Measurements from ENCODE around the gene GNB1L. TPM values are rescaled to one million over a fixed set of nuclear protein-coding genes. Genes with fewer than 3 reads are reported as not detected.

GNB1L gene
- total RNA-seq, 1 donor: 5.2 TPM

DNA sequence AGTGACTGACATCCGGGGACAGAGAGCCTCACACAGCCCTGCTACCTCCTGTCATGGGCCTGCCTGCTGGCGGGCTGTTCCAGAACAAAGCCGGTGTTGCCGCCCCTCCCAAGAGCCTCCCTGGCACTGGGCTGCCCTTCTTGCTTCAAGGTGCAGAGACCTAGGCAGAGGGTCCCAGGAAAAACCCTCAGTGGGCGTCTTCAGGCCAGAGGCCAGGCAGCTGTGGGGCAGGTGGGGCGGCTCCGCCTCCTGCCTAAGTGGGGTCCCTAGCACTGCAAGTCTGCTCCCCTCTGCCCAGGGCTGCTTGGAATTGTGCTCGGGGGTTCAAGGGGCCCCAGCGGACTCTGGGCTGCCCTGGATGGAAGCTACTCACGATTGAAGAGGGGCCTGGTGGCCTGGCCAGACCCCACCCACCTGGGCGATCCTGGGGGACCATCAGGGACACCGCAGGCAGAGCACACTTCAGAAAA lies 20.4 kb upstream of the GNB1L start:
- no peak for DNase-seq (ENCODE audit: low read depth)
- no peak overlapping the region for H3K4me3 ChIP-seq (ENCODE audit: low read depth, low read length)
- no peak for TF ChIP-seq CTCF (IDR thresholded peaks at IDR 0.05; ENCODE audit: insufficient read depth, low read depth, low read length)

DNA sequence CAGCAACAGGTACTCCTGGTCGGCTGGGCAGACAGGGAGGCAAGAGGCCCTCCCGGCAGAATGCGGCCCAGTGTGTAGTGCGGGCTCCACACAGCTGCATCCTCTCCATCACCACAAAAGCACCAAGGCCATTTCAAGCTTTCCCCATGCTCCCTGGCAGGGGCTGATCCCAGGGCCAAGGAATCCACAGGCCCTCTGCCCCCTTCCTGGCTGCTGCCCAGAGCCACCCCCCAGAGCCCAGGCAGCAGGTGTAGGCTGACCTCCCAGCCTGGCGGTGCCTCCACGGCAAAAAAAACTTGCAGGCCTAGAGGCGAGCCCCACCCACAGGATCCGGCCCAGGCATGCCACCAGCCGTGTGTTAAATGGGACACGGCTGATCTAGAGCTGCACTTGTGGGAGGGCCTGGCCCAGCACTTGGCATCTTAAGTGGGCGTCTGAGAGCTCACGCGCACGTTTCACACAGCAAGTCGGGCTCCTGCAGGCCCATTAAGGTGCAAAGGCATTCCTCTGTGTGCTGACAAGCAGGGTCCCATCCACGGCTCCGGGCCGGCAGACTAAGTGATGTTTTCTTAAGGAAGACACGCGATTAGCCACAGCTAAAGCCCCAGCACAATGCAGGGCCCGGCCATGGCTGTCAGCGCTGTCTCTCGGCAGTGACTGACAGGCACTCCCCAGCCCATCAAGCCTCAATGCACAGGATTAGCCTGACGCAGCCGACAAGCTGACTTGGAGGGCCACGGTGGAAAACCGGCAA lies 19.8 kb upstream of the GNB1L start:
- no peak for DNase-seq (ENCODE audit: low read depth)
- no peak overlapping the region for H3K4me3 ChIP-seq (ENCODE audit: low read depth, low read length)
- no peak for TF ChIP-seq CTCF (IDR thresholded peaks at IDR 0.05; ENCODE audit: insufficient read depth, low read depth, low read length)

DNA sequence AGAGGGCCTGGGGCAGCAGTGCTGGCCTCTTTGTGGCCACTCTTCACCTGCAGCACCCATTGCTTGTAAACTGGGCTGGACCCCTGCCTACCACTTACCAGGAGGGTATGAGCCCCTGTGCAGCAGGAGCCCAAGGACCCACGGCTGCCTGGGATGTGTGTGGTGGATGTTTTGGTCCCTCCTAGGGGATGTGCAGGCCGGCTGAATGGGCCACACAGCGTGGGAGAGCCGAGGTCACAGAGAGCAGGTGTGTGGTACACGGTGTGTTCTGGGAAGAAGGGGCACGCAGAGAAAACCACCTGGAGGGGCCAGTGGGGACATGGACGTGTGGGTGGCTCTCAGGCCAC lies 19.3 kb upstream of the GNB1L start:
- DNase-seq (ENCODE audit: low read depth): no peak
- TF ChIP-seq CTCF (IDR thresholded peaks at IDR 0.05; ENCODE audit: insufficient read depth, low read depth, low read length): no peak
- H3K4me3 ChIP-seq (ENCODE audit: low read depth, low read length): no peak overlapping the region

DNA sequence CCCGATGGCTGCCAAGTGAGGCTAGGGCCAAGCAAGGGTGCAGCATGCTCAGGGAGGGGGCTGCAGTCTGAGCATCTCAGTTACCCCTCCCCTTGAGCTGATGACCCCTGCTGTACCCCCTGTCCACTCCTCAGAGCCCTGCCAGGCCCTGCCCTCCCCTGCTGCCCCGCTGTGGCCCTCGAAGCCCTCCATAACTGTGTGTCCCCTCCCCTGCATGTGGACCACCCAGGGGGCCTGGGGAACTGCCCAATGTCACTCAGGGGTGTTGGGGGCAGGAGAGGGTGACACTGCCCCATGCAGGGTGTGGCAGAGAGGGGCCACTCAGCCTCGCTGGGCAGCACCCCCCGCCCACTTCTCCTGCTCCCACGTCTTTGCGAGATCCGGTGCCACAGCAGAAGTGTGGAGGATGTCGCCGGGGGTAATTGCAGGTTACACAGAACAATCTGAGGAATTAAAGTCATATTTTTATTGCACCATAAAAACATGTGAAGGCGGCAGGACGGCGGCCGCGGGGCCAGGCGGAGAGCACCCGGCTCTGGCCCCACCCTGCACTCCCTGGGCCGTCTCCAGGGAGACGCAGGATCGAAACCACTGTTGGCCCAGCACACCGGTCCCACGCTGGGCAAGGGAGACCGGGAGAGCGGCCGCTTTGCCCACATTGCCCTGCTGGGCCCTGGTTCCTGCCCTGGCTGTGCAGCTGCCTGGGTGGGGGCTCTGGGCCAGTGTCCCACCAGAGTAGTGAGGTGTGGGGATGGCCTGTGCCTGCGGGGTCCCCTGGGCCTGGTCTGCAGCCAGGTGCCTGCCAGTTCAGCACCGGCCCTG lies 18.7 kb upstream of the GNB1L start:
- DNase-seq (ENCODE audit: low read depth): peak; percentile 23
- H3K4me3 ChIP-seq (ENCODE audit: low read depth, low read length): no peak overlapping the region
- no peak for TF ChIP-seq CTCF (IDR thresholded peaks at IDR 0.05; ENCODE audit: insufficient read depth, low read depth, low read length)

GRCh38 chr22:19872779-19873137 lies 18.1 kb upstream of the GNB1L start:
- H3K4me3 ChIP-seq (ENCODE audit: low read depth, low read length): no peak overlapping the region

More at GRCh38 chr22:19872779-19873137, 18.1 kb upstream of the GNB1L start:
- no peak for TF ChIP-seq CTCF (IDR thresholded peaks at IDR 0.05; ENCODE audit: insufficient read depth, low read depth, low read length)
- DNase-seq (ENCODE audit: low read depth): no peak

Data from fibroblast of villous mesenchyme (primary cell).